Suppressor macrophage treated with lipopolysaccharide for 1 hour (primary cell): ENCODE data around the gene CSNK2A3.
A peak's percentile ranks its signal among the peaks of the same experiment; 100 is the strongest.
"Not testable (repeated sequence)": the region's sequence is repeated elsewhere in the genome, so short reads cannot be mapped to it uniquely, and the experiment has no call there.

Source experiments
- DNase-seq, 3 donors: peaks; one replicate each; pipeline ENCODE4 v3.0.0-alpha.2; 2020 to 2022

The CSNK2A3 gene

DNA sequence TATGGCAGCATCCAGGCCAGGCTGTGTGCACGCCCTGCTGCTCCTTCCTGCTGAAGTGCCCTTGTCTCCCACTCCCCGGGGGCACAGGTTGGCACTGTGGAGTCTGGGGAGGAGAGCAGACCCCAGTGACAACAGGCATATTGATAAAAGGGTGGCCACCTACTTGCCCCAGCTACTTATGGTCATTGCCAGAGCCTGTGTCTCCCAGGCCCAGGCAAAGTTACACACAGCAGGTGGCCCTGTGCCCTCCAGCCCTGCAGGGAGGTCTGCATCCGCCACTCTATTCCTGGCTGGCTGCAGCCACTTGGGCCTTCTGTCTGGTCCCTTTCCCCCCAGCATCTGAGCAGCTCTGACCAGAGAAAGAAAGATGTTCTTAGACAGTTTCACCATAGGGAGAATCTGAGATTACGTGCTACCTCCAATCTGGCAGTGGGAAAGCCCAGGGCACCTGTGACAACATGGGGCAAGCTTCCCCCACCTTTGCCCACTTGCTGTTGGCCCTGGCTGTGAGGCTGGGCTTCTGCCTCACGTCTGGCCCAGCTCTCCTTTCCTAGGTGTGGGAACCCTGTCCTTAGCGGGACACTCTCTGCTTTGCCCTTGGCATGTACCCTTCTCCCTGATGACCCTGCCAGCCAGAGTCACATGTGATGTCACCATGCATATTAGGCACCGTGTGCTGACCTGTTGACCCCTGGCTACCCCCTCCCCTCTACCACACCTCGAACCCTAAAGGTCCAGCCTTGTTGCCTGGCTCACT is 25.3 kb upstream of the CSNK2A3 start:
- no peak for DNase-seq

DNA sequence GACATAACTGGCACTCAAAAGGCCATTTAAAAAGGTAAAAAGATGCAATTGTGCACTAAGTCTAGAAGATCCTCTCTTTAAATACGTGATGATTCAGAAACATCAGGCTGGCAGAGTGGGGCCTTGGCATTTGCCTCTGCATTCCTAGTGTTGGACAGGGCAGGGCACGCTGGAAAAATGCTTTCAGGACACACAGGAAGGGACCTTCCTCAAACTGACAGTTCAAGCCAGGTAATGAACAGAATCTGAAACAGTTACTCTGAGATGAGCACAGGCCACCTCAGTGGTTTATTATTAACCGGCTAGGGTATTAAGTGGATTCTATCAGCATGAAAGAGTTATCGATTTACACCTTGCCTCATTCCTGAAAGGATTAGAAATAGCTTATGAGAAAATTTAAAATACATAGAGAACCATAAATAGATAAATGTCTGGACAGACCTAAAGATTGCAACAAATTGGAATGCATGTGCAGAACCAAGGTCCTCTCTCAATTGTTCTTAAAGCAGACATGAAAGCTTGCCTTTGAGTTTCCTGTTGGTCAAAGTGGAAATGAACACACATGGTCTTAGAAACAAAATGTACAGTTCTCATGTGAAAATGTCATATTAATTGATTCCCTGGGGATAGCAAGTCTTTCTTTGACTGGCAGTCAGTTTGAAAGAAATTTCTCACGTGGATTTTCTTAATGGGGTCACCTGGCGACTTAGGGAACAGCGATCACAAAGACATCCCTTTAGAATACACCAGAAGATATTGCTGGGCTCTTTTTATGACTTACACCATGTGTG is 21.5 kb upstream of the CSNK2A3 start:
- DNase-seq, result no peak

DNA sequence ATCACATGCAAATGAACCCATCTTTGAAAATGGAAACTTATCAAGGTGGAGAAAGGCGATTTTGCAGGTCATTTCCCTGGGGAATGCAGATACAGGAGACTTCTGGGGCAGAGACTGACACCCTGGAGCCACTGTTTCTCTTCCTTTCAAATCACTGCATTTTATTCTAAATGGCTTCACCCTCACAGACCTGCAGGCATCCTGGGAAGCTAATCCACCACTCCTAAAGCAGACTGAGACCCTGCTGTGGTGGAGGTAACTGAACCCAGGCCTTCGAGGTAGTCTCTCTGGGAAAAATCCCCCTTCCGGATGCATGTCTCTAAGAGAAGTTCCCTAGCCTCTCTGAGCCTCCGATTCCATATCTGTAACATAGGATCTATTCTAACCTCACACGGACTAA is 20.9 kb upstream of the CSNK2A3 start:
- DNase-seq, result no peak

DNA sequence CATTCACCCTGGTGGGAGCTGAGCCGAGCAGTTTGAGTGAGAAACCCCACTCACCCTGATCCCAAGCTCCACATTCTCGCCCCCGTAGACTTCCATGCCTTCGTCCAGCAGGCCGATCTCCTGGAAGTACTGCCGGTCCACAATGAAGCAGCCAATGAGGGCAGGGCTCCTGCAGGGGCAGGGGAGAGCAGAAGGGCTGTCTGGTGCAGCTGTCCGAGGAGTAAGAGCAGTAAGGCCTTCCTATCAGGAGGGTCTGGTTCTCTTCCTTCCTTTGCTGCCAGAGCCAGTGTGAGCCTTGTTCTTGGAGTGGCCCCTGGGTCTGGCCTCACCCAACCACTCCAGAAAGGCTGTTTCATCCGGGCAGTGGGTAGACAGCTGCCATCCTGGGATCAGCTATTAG is 19.4 kb upstream of the CSNK2A3 start:
- no peak for DNase-seq

DNA sequence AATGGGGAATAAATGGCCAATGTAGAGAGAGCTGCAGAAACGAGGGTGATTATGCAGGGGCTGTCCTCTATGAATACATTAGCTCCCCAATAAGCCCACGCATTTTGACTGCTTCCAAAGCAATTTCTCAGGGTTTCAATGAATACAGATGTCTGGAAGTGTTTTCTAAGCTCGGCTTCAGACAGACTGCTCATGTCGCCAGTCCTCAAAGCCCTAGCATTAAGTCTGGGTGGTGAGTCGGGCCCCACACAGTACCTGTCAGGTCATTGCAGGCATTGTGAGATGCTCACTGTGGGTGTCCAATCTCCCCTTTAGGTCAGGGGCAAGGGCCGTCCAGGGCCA is 17.9 kb upstream of the CSNK2A3 start:
- DNase-seq, result no peak

DNA sequence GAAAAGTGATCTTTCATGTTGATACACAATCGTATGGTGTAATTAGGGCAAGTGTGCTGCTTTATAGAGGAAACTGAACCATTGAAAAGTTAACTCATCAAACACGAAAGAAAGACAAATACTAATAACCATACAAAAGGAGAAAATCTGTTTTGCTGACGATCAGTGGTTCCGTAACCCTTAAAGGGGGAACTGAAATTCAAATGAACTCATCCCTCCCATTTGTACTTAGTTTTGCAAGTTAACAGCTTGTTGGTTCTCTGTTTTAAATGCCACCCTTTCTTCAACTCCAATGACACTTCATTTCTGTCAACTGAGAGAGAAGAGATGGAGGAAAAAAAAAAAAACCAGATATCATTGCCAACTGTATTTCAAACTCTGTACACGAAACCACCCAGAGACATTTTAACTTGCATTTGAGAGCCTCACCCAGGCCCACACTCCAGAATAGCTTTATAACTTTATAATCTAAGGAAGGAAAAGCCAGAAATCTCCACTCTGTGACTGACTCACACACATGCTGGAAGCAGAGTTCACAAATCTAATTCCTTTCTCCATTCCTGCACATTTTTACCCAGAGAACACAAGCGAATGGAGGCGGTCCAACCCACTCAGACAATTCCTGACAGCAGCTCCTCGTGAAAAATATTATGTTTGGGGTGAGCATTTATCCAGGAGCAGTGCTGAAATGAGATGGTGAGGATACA is 17.4 kb upstream of the CSNK2A3 start:
- DNase-seq, result peak; percentile 27 to 79 (median 75)

DNA sequence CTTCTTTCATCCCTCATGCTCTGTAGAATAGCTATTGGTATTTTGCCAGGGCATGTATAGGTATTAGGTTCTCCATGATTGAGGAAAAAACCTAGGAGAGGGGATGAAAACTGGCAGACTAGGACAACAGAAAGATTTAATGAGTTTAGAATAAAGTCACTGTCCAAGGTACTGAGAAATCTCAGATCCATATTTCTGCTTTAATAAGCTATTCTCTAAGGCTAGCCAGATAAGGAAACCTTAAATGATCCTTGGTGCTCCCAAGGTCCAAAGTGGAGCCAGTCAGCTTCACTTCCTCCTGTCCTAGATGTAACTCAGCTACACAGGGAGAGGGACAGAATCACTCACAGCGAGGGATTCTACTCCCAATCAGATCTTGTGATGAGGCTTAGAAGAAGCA is 13.7 kb upstream of the CSNK2A3 start:
- peak in 2 of 3 donors; percentile 22 to 29 for DNase-seq

DNA sequence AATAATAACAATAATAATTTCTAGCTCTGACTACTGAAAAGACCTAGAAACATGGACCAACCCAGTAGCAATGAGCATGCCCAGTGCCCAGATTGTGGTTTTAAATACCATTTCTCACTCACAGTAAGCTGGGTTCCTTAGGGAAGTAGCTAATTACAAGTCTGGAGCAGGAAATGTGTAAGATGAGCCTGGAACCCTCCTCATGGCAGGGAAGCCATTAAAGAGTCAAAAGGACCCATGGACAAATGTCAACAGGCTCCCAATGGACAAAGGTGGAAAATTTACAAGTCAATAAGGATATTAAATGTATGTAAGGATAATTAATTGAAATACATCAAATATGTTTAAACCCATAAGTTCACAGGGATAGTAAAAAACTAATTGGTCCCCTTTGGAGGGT is 10.6 kb upstream of the CSNK2A3 start:
- DNase-seq, result no peak

DNA sequence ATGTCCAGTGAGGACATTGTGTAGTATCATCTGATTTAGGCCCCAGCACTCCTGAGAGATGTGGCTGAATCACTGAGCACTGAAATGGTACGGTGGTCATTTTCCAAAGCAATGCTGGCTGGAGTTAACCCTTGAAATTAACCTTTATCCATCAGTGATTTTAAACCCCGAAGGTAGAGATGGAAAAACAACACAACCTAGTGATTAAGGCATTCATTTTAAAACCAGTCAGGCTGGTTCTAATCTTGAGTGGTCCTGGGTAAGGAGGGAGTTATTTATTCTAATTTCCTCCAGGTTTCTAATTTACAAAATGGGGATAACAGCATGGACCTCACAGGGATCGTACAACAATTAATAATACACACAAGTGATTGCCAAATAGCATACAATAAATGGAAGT is 6.6 kb upstream of the CSNK2A3 start:
- no peak for DNase-seq

DNA sequence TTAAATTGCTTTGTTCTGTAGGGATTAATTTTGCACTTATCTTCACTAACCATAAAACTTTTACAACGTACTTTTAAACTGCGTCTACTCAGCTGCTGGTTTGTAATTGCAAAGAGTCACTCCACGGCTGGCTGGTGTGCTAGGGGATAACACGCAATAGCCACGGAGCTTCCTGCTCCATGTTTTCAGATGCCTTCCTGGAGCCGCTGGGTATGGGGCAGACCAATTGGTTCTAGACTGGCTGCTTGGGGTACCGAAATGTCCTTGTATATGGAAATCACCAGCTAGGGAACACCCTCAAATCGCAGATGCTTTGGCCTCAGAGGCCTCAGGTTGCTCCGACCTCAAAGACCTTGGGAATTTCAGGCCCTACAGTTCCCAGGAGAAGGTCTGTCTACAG is 3.8 kb upstream of the CSNK2A3 start:
- DNase-seq, result no peak

DNA sequence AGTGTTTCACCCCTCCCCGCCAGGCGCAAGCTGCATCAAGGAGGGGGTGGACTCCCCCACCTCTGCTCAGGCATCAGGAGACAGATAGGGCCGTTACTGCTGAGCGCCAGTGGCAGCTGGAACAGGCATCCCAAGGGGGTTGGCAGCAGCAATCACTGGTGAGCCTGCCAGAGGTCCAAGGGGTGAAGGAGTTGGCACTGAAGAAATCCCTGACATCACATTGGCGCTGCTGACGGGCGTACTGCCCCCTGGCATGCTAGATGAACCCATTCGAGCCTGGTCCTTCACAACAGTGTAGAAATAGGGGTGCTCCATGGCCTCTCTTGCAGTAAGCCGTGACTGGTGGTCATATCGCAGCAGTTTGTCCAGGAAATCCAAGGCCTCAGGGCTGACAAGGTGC is 1.2 kb downstream of the CSNK2A3 start:
- not testable (repeated sequence) for DNase-seq

DNA sequence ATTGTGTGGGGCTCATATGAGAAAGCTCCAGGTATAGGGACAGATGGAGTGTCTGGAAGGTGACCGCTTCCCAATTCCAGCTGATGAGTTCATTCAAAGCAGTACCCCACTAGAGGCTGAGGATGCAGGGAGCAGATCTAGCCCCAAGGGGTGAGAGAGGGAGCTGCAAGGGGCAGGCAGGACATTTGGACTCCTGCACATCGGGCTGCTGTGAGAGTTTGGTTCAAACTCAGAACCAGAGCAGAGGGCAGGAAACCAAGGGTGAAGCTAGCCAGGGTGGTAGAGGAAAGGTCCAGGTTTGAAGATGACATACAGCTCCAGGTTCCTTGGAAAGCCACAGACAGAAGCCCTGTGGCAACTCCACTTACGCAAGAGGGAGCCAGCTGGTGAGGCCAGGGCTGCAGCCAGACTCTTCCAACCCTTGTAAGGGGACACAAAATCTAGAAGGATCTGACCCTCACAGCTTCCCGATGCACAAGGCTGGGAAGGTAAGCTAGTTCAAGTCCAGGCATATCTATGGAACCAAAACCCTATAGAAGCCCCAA is 1.9 kb downstream of the CSNK2A3 start:
- no peak for DNase-seq

DNA sequence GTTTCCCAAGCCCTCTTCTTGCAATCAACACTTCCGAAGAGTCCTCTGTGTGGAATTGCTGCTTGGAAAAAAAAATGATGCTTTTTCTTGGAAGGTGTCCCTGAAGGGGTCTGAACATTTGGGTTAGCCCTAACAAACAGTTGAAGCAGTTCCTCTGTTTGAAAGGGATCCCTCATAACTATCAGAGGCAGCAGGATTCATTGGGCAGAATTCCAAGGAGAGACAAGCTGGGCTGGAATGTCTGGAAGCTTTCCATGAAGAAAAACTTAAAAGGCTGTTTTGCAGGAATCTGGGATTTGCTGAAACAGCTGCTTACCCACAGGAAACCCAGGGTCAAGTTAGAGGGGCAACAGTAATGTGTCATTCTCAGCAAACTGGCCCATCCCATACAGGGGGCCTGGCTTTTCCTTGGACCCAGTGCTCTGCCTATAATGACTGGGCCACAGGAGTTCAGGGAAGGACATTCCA is 3.1 kb downstream of the CSNK2A3 start:
- DNase-seq, result no peak

DNA sequence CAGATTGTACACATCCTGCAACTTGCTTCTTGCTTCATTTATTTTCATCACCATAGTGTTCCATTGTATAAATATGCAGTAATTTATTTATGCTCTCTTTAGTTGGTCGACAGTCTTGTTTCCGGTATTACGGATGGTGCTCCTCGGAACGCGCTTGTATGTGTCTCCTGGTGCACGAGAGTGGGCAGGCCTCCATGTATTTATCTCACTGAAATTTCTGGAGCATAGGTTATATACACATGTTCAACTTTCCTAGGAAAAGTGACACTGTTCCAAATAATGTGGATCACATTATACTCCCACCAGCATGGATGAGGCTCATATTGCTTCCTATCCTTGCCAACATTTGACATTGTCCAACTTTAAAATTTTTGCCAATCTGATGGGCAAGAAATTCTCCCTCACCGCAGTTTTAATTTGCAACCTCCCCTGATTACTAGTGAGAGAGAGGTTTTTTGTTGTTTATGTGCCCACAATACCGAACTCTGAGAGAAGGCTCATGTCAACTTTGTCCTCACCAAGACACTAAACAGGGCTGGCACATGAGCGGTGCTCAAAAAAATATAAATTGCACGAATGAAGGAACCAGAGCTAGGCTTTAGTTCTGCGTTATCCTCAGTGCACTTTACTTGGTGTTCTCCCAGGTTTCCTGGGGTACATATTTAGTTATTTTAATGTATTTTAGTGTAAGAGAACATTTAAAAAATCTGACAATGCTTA is 3.8 kb downstream of the CSNK2A3 start:
- DNase-seq, result no peak

DNA sequence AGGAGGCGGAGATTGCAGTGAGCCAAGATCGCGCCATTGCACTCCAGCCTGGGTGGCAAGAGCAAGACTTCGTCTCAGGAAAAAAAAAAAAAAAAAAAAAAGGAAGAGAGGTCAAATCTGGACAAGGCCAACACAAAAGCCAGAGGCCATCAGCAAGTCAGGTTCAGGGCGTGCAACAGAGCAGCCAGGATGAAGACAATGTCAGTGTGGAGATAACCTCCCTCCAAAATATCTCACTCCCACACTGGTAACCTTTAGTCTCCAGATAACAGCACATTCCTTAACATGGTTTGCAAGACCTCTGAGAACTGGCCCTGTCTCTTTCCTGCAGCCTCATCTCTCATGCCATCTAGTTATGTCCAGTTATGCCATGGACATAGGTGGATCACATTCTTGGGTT is 4.7 kb downstream of the CSNK2A3 start:
- DNase-seq, result no peak

DNA sequence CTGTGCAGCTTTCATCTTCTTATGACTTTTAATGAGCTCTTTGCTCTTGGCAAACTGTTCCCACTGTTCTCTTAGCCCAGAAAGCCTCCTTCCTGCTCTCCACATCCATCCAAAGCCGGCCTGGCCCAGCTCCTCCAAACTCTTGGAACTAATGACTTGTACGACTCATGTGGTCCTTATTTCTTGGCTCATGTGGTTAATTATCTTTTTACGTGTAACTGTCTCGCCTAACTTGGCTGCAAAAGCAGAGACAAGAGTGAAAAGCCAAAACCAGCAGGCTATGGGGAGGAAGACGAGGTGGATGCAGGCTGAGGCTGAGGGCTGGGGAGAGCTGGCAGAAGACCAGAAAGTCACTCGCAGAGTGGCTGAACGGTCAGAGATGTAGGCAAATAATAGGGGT is 5.5 kb downstream of the CSNK2A3 start:
- no peak for DNase-seq

DNA sequence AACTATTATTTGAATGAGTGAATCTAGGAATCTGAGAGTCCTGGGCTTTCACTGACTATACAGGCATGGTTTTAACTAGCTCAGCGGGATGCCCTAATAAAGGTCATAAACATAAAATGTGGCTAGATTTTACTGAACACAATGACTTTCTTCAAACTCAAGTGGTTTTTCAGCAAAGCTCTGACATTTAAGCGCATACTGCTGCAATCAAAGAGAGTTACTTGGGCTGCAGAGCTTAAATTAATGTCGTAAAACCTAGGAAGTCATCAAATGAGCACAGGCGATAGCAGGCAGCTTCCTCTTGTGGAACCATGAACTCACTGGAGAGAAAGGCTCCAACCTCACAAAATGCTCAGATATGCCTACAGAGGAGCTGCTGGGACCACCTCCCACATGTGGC is 6.7 kb downstream of the CSNK2A3 start:
- no peak for DNase-seq

DNA sequence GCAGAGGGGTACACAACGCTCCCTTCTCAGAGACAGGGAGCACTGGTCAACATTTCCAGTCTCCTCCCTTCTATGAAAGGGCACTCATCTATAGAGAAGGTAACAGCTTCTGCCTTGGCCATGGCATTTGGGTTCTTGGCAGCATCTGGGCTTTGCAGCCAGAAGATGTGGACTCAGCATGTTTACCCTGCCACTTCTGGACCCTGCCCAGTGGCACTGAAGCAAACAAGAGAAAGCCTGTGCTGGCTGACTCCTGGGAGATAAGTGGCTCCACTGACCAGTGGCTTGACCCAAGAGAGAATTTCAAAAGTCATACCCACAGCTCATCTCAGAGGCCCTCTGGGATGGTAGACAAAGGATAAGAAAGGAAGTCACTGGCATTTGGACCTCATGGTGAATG is 8.0 kb downstream of the CSNK2A3 start:
- no peak for DNase-seq

DNA sequence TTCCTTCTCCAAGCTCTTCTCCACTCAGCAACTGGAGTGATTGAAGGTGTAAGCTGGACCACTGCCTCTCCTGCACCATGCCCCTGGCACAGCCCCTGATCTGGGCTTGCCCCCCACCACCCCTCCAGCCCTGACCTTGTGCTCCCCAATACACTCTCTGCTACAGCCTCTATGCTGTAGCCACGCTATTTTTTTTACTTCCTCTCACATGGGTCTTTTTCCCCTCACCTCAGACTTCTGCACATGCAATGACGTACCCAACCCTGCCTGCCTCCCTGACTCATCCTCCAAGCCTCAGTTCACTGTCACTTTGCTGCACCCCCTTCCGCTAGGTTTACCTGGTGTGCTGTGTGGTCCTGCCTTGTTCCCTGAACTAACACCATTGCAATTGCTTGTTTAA is 9.0 kb downstream of the CSNK2A3 start:
- peak in 1 of 3 donors; percentile 38 for DNase-seq

DNA sequence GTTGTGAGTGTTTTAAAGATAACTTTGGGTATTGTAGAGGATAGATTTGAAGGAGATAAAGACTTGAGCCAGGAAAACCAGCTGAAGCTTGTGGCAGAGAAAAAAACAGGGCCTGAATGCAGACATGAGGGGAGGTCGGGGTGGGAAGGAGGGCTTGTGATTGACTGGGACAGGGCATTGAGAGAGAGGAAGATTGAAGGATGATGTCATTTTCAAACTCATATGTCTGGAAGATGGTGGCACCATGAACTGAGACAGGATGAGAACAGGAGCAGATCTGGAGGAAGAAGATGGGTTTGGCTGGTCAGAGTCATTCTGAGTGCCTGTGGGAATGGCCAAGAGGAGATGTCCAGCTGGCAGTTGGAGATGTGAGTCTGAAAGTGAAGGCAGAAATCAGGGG is 14.7 kb downstream of the CSNK2A3 start:
- no peak for DNase-seq

DNA sequence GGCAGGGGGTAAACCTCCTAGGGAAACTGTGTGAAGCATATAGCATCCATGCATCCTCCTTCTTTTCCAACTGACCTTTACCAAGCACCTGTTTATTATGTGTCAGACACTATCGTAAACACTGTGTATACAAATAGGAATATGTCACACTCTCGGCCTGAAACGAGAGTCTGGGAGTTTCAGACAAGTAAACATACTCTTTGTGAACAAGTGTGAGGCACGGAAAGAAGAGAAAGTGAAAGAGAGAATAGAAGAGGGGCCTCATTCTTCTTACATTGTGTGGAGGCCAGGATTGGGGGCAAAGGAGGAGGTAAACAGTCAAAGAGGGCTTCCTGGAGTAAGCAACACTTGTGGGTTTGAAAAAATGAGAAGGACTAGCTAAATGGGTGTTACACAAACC is 16.4 kb downstream of the CSNK2A3 start:
- DNase-seq, result no peak

DNA sequence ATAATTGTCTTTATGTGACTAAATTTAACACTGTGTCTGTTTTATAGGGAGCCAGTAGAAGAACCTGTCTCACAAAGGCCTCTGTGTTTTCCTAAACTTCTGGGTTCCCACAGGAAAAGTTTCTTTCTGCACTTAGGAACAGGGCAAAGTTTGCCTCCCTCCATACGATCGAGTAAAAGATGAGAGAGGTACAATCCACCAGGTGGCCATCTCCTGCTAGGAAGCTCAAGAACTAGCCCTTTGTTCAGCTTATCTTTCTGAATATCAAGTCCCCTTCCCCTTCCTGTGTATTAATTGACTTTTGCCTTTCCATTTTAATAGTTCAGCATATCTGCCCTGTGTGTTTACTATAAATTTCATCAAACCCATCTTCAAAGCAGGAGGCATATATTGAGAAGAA is 18.0 kb downstream of the CSNK2A3 start:
- DNase-seq, result no peak

DNA sequence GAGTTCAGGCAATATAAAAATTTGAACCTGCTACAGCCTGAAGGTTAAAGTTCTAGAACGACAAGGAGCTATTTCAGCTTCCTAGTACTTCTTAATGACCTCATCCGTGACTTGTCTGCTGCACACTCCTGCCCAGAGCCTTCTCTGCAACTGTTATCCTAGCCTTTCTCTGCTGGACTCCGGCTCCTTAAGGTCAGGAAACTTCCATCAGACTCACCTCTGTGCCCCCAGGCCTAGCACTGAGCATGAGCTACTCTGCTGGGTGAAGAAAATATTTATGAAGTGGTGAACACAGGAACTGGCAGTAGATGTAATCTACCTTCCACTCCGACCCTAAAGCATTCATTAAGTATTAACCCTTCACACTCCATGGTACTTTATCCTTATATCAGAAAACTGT is 18.4 kb downstream of the CSNK2A3 start:
- no peak for DNase-seq
